ENCODE results near the gene SMPDL3B. TPM values are rescaled to one million over a fixed set of nuclear protein-coding genes. Genes with fewer than 3 reads are reported as not detected.

Gene SMPDL3B
- polyA plus RNA-seq, 3 donors: 0.13 to 0.21 TPM; not detected in 1

DNA sequence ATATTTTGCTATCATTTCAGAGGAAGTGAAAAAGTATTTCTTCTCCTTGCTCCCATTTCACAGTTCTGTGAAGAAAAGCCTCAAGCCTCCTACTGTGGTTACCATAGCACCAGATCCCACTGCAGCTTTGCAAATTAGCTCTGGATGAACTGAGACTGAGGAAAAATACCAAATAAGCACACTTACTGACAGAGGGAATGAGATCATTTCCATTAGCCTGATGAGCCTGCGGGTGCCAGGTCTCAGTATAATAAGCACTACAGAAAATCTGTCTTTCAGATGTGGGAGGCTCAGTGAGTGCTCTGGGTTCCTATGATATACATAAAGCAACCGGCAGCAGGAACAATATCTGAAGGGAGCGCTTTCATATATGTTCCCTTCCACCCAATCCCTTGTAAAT, 46.3 kb downstream of the SMPDL3B start:
- TF ChIP-seq, protein P1, sequence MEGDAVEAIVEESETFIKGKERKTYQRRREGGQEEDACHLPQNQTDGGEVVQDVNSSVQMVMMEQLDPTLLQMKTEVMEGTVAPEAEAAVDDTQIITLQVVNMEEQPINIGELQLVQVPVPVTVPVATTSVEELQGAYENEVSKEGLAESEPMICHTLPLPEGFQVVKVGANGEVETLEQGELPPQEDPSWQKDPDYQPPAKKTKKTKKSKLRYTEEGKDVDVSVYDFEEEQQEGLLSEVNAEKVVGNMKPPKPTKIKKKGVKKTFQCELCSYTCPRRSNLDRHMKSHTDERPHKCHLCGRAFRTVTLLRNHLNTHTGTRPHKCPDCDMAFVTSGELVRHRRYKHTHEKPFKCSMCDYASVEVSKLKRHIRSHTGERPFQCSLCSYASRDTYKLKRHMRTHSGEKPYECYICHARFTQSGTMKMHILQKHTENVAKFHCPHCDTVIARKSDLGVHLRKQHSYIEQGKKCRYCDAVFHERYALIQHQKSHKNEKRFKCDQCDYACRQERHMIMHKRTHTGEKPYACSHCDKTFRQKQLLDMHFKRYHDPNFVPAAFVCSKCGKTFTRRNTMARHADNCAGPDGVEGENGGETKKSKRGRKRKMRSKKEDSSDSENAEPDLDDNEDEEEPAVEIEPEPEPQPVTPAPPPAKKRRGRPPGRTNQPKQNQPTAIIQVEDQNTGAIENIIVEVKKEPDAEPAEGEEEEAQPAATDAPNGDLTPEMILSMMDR (IDR thresholded peaks at IDR 0.05): no peak
- Mint-ChIP-seq H3K27me3 (ENCODE audit: low read depth in 3 of 3) (no peaks in the 10 kb centered on the region), H3K27ac (no peak overlapping the region), H3K4me3 (no peak overlapping the region), H3K4me1 (no peaks in the 10 kb centered on the region), H3K9me3 (no peaks in the 10 kb centered on the region), H3K36me3 (peaks cover 26 to 40% of the 10 kb centered on the region in 2 donors)
- no peak overlapping the region for H3K4me3 ChIP-seq (replicated peaks in 1 of 3; ENCODE audit: low read depth in 2 of 3, low read length in 3 of 3)
- H2AFZ ChIP-seq (ENCODE audit: insufficient read depth, low read depth, low read length, poor library complexity, severe bottlenecking): no peak overlapping the region
- intact Hi-C loops (cut with micrococcal nuclease): loop anchor here in 1 of 2 donors (2.0 kb wide), 1 partner anchor 124 kb away; no protein-coding TSS in a partner anchor
- no peaks in the 10 kb centered on the region for H3K9me3 ChIP-seq (replicated peaks in 1 of 2; ENCODE audit: control insufficient read depth in 1 of 2, insufficient read depth in 1 of 2, low read length in 2 of 2)
- H3K4me1 ChIP-seq (ENCODE audit: control insufficient read depth in 1 of 2, insufficient read depth in 2 of 2, low read length in 2 of 2): peaks cover 11 to 13% of the 10 kb centered on the region in 2 donors
- WGBS (ENCODE audit: insufficient coverage): no CpG with 5 or more reads among the region's 3 CpGs
- no peaks in the 10 kb centered on the region for H3K79me2 ChIP-seq (ENCODE audit: insufficient read depth, low read length)
- H3K36me3 ChIP-seq (replicated peaks in 1 of 2; ENCODE audit: control insufficient read depth in 1 of 2, insufficient read depth in 2 of 2, low read length in 2 of 2): peaks cover 7 to 54% of the 10 kb centered on the region in 2 donors
- DNase-seq: no peak
- H3K4me2 ChIP-seq (replicated peaks; ENCODE audit: extremely low read depth, low read length, poor library complexity, severe bottlenecking): no peak overlapping the region
- no peak overlapping the region for H3K9ac ChIP-seq (ENCODE audit: insufficient read depth, low read length, poor library complexity, severe bottlenecking)
- H3K27ac ChIP-seq (ENCODE audit: low read depth in 1 of 2, low read length in 2 of 2): no peak overlapping the region
- H3K27me3 ChIP-seq (ENCODE audit: control insufficient read depth in 2 of 2, insufficient read depth in 2 of 2, low read length in 2 of 2): no peaks in the 10 kb centered on the region
- no peaks in the 10 kb centered on the region for H4K20me1 ChIP-seq (ENCODE audit: insufficient read depth, low read length)

DNA sequence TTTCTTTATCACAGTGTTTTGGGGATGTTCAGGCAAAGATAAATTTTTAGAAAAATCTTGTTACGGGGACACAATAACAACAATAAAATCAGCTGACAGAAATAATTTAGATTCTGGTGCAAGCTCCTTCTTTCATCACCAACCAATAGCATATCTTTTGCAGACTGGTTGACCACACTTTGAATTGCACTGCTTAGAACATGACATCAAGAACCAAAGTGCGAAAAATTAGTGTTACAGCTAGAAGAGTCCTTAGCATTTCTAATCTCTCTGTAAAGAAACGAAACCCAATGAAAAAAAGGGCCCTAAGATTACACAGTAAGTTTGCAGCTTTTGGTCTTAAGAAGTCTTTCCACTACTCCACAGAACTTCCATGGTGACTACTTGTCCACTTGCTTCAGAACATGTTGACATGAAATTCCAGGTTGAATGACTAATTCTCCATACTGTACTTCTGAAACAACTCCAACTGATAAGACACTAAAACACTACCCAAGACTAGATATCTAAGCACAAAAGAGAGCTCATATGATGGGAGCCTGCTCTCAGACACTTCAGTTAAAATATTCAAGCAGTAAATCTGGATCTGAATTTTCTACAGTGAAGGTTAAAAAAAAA, 56.2 kb downstream of the SMPDL3B start:
- Histone ChIP-seq H3K9me3 (replicated peaks in 1 of 2; ENCODE audit: control insufficient read depth in 1 of 2, insufficient read depth in 1 of 2, low read length in 2 of 2) (no peaks in the 10 kb centered on the region), H3K36me3 (replicated peaks in 1 of 2; ENCODE audit: control insufficient read depth in 1 of 2, insufficient read depth in 2 of 2, low read length in 2 of 2) (peaks cover 56 to 92% of the 10 kb centered on the region in 2 donors), H3K4me1 (ENCODE audit: control insufficient read depth in 1 of 2, insufficient read depth in 2 of 2, low read length in 2 of 2) (peaks cover 3 to 11% of the 10 kb centered on the region in 2 donors), H3K9ac (ENCODE audit: insufficient read depth, low read length, poor library complexity, severe bottlenecking) (no peak overlapping the region), H3K27ac (ENCODE audit: low read depth in 1 of 2, low read length in 2 of 2) (no peak overlapping the region), H3K27me3 (ENCODE audit: control insufficient read depth in 2 of 2, insufficient read depth in 2 of 2, low read length in 2 of 2) (no peaks in the 10 kb centered on the region), H3K4me3 (replicated peaks in 1 of 3; ENCODE audit: low read depth in 2 of 3, low read length in 3 of 3) (no peak overlapping the region), H3K79me2 (ENCODE audit: insufficient read depth, low read length) (no peaks in the 10 kb centered on the region), H4K20me1 (ENCODE audit: insufficient read depth, low read length) (no peaks in the 10 kb centered on the region), H2AFZ (ENCODE audit: insufficient read depth, low read depth, low read length, poor library complexity, severe bottlenecking) (no peak overlapping the region), H3K4me2 (replicated peaks; ENCODE audit: extremely low read depth, low read length, poor library complexity, severe bottlenecking) (no peak overlapping the region)
- DNase-seq: no peak
- Mint-ChIP-seq H3K4me1 (peaks cover 15% of the 10 kb centered on the region), H3K27me3 (ENCODE audit: low read depth in 3 of 3) (peaks cover 0 to 3% (median 2%) of the 10 kb centered on the region in 3 donors), H3K9me3 (no peaks in the 10 kb centered on the region), H3K36me3 (peaks cover 54 to 78% of the 10 kb centered on the region in 2 donors), H3K4me3 (no peak overlapping the region), H3K27ac (peak overlapping the region in 3 of 7 donors; percentile 3 to 43 (median 21))
- intact Hi-C loops (cut with micrococcal nuclease): no loop called here
- TF ChIP-seq, protein P1 (IDR thresholded peaks at IDR 0.05): no peak
- WGBS (ENCODE audit: insufficient coverage): 93% methylated on average over 2 of the region's 3 CpGs
